SK-N-MC (cell line): Measurements from ENCODE around the gene IGF1R.
"Not testable (repeated sequence)": the region's sequence is repeated elsewhere in the genome, so short reads cannot be mapped to it uniquely, and the experiment has no call there.

Source experiments
- DNase-seq: peaks from one replicate; pipeline ENCODE4 v3.0.0-alpha.2; 2011; ENCODE audit warnings: low read depth, low spot score
- H3K27ac ChIP-seq: fragments of 200-600 bp; sonication (generic); 2 replicates; pipeline ENCODE4 v1.5.1; 2016; ENCODE audit warnings: mixed run types
- H3K36me3 ChIP-seq: fragments of 200-600 bp; sonication (generic); 2 replicates; pipeline ENCODE4 v1.6.1; 2017; ENCODE audit warnings: antibody characterized with exemption, low read length, mixed read lengths; ENCODE audit not compliant: insufficient read depth
- H3K4me3 ChIP-seq: fragments of 200-600 bp; sonication (generic); 2 replicates; pipeline ENCODE4 v1.5.1; 2016
- H3K9ac ChIP-seq: fragments of 200-600 bp; sonication (generic); 2 replicates; pipeline ENCODE4 v1.8.0; 2017; ENCODE audit warnings: mixed run types, mixed read lengths; ENCODE audit not compliant: insufficient read length
- H3K9me3 ChIP-seq: fragments of 200-600 bp; sonication (generic); 2 replicates; pipeline ENCODE4 v1.6.1; 2017; ENCODE audit warnings: low read depth, mild to moderate bottlenecking, antibody characterized with exemption, low read length, moderate library complexity, mixed read lengths
- EZH2 ChIP-seq: fragments of 200-600 bp; sonication (generic); IDR thresholded peaks from one replicate; pipeline ENCODE4 v1.6.1; 2017; ENCODE audit warnings: antibody characterized with exemption
- FOXP2 ChIP-seq: optimal IDR thresholded peaks from 2 replicates; pipeline ENCODE3; 2011; ENCODE audit warnings: mild to moderate bottlenecking, moderate library complexity; ENCODE audit not compliant: insufficient read depth; ENCODE audit errors: extremely low read length, control extremely low read depth
- POLR2AphosphoS5 ChIP-seq: IDR thresholded peaks from 2 replicates; pipeline ENCODE4 v1.6.1; 2012; ENCODE audit warnings: mild to moderate bottlenecking, low read depth, low read length, borderline replicate concordance

Gene IGF1R

DNA sequence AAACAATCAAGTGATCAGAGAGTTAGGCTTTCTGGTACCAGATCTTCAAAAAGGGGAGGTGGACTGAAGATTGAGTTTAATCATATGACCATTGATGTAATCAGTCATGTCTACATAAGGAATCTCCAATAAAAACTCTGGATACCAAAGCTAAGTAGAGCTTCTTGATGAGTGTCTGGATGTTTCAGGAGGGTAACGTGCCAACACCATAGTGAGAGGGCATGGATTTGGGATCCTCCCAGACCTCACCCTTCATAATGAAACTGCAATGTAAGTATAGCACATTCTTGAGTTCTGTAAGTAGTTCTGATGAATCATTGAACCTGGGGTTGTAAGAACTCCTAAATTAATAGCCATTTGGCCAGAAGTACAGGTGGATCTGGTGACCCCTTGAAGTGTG is 337.9 kb downstream of the IGF1R start:
- no peak for DNase-seq
- no peak for TF ChIP-seq POLR2AphosphoS5
- TF ChIP-seq FOXP2, result no peak
- no peak for TF ChIP-seq EZH2
- H3K9me3 ChIP-seq, result 0 out of 2 replicates have a peak, but pooled peaks cover 3% of the 10 kb centered on the region
- no peaks in the 10 kb centered on the region for H3K36me3 ChIP-seq
- no peak overlapping the region for H3K9ac ChIP-seq
- no peak overlapping the region for H3K27ac ChIP-seq
- no peak overlapping the region for H3K4me3 ChIP-seq

DNA sequence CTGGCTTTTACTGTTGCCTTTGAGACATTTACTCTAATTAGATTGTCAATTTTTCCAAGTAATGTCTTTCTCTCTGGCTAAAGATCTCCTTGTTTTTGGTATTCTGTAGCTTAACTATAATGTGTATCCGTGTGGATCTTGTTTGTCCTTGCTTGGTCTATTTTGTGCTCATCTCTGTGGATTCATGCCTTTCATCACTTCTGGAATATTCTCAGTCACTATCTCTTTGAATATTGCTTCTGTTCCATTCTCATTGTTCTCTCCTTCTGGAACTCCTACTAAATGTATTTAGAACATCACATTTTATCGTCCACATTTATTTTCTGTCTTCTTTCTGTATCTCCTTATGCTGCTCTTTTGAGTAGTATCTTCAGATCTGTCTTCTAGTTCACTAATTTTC is 346.6 kb downstream of the IGF1R start:
- DNase-seq, result no peak
- Histone ChIP-seq H3K4me3 (no peak overlapping the region), H3K9me3 (no peaks in the 10 kb centered on the region), H3K27ac (no peak overlapping the region), H3K36me3 (no peaks in the 10 kb centered on the region), H3K9ac (no peak overlapping the region)
- no peak for TF ChIP-seq POLR2AphosphoS5
- TF ChIP-seq FOXP2, result no peak
- no peak for TF ChIP-seq EZH2

GRCh38 chr15:98996169-98996568 is 347.8 kb downstream of the IGF1R start:
- Histone ChIP-seq H3K36me3 (no peaks in the 10 kb centered on the region), H3K27ac (no peak overlapping the region), H3K9me3 (no peaks in the 10 kb centered on the region), H3K4me3 (no peak overlapping the region), H3K9ac (no peak overlapping the region)
- DNase-seq, result no peak
- TF ChIP-seq EZH2, result no peak
- TF ChIP-seq POLR2AphosphoS5, result no peak
- no peak for TF ChIP-seq FOXP2

GRCh38 chr15:98996624-98997023 is 348.3 kb downstream of the IGF1R start:
- H3K27ac ChIP-seq, result no peak overlapping the region
- no peak overlapping the region for H3K9ac ChIP-seq
- H3K36me3 ChIP-seq, result no peaks in the 10 kb centered on the region

GRCh38 chr15:98997312-98997711 is 349.0 kb downstream of the IGF1R start:
- Histone ChIP-seq H3K9me3 (no peaks in the 10 kb centered on the region), H3K36me3 (no peaks in the 10 kb centered on the region), H3K9ac (no peak overlapping the region), H3K4me3 (no peak overlapping the region), H3K27ac (no peak overlapping the region)
- no peak for DNase-seq
- no peak for TF ChIP-seq FOXP2
- no peak for TF ChIP-seq POLR2AphosphoS5

More at GRCh38 chr15:98996624-98997023, 348.3 kb downstream of the IGF1R start:
- Histone ChIP-seq H3K4me3 (no peak overlapping the region), H3K9me3 (no peaks in the 10 kb centered on the region)
- no peak for DNase-seq
- TF ChIP-seq POLR2AphosphoS5 (no peak), EZH2 (no peak), FOXP2 (no peak)

DNA sequence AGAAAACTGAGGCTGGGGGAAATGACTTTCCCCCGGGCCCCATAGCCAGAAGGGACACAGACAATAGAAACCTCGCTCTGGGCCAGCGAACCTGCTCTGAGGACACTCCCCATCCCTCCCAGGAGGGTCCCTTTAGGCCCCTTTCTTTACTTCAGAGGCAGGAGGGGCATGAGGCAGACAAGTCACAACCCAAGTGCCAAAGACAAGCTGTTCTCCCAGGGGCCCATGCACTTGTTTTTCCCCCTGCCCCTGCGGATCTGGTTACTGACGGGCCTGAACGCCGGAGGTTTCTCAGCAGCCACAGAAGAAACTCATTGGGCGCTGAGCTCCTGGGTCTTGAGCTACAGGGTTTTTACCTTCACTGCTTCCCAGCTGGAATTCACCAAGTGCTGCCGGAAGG is 349.4 kb downstream of the IGF1R start:
- DNase-seq, result no peak
- TF ChIP-seq POLR2AphosphoS5 (no peak), FOXP2 (no peak), EZH2 (no peak)
- H3K9ac ChIP-seq, result no peak overlapping the region

GRCh38 chr15:98998279-98998678 is 349.9 kb downstream of the IGF1R start:
- Histone ChIP-seq H3K9ac (no peak overlapping the region), H3K27ac (no peak overlapping the region), H3K4me3 (no peak overlapping the region), H3K9me3 (no peaks in the 10 kb centered on the region), H3K36me3 (no peaks in the 10 kb centered on the region)
- TF ChIP-seq FOXP2 (no peak), EZH2 (no peak), POLR2AphosphoS5 (no peak)
- no peak for DNase-seq

More for the DNA sequence above, 349.4 kb downstream of the IGF1R start:
- Histone ChIP-seq H3K4me3 (no peak overlapping the region), H3K9me3 (no peaks in the 10 kb centered on the region), H3K27ac (no peak overlapping the region), H3K36me3 (no peaks in the 10 kb centered on the region)

DNA sequence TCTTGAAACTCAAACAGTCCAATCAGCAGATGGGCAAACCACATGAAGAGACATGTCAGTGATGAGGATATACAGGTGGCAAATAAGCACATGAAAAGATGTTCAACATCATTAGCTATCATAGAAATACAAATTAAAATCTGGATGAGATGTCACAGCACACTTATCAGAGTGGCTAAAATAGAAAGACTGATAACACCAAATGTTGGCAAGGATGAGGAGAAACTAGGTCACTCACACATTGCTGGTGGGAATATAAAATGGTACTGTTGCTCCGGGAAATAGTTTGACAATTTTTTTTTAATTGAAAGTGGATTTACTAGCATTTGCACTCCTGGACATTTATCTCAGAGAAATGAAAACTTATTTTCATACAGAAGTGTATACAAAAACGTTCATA is 350.9 kb downstream of the IGF1R start:
- H3K4me3 ChIP-seq, result no peak overlapping the region
- no peaks in the 10 kb centered on the region for H3K36me3 ChIP-seq
- no peak overlapping the region for H3K27ac ChIP-seq
- TF ChIP-seq POLR2AphosphoS5 (no peak), EZH2 (no peak), FOXP2 (no peak)
- no peaks in the 10 kb centered on the region for H3K9me3 ChIP-seq
- no peak overlapping the region for H3K9ac ChIP-seq
- no peak for DNase-seq

DNA sequence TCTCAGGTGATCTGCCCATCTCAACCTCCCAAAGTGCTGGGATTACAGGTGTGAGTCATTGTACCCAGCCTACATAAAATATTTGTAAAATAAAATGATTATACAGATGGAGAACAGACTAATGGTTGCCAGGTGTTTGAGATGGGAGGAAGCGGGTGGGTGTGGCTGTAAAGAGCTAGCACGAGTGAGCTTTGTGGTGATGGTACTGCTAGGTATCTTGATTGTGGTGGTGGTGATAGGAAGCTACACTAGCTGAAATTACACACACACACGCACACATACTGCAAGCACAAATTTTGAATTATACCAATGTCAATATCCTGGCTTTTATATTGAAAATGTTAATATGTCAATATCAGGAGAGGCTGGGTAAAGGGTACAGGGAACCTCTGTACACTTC is 353.9 kb downstream of the IGF1R start:
- Histone ChIP-seq H3K36me3 (no peaks in the 10 kb centered on the region), H3K9ac (no peak overlapping the region), H3K9me3 (no peaks in the 10 kb centered on the region), H3K27ac (no peak overlapping the region), H3K4me3 (no peak overlapping the region)
- no peak for DNase-seq
- no peak for TF ChIP-seq POLR2AphosphoS5
- no peak for TF ChIP-seq FOXP2
- TF ChIP-seq EZH2, result no peak

DNA sequence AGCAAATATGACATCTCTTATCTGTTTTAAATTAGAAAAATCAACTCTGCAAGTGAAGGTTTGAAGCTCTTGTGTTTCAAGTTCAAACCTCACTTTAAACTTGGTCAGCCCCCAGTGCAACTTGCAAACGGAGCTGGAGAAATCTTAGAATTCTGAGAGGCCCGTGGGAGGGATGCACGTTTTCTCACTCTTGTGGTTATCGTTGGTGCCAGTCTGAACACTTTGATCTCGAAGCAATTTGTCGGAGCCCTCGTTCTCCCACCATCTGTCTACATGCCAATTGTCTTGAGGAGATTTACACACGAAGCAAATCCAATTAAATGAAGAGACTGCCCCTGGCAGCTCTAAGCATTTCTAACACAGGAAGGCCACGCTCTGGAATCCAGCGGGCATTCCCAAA is 355.0 kb downstream of the IGF1R start:
- H3K27ac ChIP-seq, DNase-seq, H3K36me3 ChIP-seq, H3K9me3 ChIP-seq, H3K9ac ChIP-seq, H3K4me3 ChIP-seq: not testable (repeated sequence)

DNA sequence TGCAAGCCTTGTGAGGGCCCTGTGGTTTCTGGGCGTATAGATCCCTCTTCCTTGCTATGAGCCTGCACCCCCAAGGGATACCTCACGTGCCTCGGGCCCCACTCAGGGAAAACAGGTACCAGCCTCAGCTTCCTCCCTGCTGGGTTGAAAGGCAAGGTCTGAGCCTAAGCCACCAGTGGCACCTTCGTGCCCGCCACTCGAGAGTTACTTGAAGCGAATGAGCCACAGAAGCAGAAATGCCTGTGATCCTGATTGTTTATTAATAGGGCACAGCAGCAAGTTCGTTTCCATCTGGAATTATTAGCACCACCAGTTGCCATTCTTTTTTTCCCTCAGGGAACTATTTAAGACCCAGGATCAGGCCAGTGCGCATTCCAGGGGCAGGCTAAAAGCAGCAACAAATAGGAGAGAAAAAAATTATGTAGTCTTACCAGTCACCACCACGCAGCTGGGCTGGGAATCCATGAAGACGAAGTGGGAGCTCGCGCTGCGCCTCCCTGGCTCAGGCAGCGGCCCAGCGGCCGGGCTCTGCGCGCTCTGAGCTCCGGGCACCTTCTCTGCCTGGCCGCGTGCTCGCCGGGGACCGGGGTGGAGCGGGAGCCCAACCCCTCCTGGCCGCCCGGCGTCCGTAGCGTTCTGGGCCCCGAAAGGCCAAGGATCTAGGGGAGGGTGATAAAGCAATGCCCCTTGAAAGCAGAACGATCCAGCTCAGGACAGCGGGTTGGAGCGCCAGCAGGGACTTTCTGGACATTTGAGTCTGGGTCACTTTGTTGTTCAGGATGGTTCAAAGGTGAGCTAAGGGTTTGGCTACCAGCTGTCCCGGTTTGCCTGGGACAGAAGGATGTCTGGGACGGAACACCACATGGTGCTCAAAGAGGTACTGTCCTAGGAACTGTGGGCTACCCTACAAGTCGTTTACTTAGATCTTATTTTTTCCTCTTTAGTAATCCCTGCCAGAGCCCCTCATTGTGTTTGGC is 356.9 kb downstream of the IGF1R start:
- not testable (repeated sequence) for H3K4me3 ChIP-seq, H3K36me3 ChIP-seq, H3K9me3 ChIP-seq, DNase-seq, H3K9ac ChIP-seq, H3K27ac ChIP-seq
